Fibroblast of upper back skin (primary cell): ENCODE measurements around the gene EIF1AX.

Experiments used
- DNase-seq: peaks from one replicate; pipeline ENCODE4 v3.0.0-alpha.2; 2013

EIF1AX gene

DNA sequence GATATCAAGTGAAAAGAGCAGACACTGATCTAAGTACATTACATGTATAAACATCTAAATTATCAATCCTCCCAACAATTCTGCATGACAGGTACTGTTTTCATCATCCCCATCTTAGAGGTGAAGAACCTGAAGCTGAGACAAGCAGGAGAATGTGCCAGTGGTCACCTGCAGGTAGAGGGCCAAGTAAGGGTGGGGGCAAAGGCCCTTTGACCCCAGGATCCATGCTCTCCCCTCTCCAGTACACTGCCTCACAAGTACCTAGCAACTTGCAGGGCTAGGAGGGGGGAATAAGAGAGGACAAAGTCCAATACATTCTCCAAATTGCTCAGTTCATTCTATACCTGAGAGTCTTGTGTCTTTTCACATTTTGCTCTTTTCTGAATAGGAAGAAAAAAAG lies 16.7 kb downstream of the EIF1AX start:
- DNase-seq, result no peak

DNA sequence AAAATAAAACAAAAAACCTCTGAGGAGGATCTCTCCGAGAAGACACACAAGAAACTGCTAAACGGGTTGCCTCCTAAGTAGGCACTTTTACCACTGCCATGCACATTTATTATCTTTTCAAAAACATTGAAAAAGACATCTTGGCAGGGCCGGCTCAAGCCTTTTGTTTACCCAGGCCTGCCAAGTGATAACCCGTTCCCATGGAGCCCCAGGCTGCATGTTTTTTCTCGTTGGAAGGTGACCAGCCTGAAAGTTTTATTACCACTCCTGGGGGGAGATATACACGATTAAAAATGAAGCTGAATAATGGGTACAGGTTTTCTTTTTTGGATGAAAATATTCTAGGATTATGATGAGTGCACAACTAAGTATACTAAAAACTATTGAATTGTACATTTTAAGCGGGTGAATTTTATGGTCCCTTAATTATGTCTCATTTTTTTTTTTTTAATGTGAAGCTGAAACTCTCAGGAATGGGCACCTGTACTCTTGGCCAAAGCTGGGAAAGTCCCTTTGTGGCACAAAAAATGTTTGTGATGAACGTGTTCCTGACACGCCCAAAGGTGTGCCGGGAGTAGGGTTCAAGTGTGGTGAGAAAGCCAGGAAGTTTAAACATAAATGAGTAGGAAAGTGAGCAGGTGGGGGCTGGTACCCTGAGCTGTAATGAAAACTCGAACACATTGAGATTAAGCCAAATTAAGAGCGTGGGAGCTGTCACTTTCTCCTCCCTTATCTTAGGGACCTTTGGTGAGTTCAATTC lies 23.4 kb downstream of the EIF1AX start:
- no peak for DNase-seq

DNA sequence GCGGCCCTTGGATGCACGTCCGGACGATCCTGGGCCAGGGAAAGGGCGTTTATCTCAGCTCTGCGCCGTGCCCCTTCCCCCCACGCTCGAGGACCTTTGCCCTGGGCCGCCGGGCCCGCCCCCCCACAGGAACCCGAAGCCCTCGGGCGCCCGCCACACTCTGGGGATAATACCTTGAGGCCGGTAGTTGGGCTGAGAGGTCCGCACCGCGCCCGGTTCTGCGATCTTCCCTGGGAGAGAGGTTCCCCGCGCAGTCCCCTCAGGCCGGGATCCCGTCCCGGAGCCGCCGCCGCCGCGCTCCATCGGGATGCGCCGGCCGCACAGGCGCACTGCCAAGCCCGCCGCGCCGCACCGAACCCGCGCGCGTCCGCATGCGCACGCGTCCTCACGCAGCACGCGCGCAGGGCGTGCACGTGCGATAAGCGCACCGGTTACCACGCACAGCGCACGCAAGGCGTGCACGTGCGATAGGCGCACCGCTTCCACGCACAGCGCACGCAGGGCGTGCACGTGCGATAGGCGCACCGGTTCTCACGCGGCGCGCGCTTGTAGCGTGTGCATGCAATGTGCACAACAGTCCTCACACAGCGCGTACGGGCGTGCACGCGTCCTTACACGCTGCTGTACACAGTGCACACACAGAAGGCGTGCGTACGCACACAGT lies 24.9 kb downstream of the EIF1AX start, which contains the start of gene MAP7D2:
TSS of gene MAP7D2 (minus strand) at position 331 of the 664 bp plus-strand sequence. CDS start at position 303, 28 bp downstream.
- no peak for DNase-seq

DNA sequence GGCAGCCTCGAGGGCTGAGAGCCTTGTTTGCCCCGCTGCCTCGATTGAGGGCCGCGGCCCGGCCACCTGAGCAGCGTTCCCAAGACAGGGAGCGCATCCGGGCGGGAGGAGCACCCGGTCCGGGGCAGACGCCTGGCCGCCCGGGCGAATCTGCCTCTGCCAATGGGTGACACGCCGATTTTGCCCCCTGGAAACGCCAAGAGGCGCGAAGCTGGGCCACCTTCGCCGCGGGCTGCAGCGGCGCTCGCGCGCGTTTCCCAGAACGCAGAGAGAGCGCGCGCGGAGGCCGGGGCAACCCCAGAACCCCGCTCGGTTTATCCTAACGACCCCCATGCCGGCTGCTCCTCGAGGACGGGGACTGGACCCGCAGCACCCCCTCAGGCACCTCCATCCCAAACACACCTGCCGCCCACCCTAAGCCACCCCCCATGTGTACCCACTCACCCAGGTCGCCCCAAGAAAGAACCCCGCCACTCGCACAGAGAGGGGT lies 25.5 kb downstream of the EIF1AX start:
- DNase-seq, result no peak

DNA sequence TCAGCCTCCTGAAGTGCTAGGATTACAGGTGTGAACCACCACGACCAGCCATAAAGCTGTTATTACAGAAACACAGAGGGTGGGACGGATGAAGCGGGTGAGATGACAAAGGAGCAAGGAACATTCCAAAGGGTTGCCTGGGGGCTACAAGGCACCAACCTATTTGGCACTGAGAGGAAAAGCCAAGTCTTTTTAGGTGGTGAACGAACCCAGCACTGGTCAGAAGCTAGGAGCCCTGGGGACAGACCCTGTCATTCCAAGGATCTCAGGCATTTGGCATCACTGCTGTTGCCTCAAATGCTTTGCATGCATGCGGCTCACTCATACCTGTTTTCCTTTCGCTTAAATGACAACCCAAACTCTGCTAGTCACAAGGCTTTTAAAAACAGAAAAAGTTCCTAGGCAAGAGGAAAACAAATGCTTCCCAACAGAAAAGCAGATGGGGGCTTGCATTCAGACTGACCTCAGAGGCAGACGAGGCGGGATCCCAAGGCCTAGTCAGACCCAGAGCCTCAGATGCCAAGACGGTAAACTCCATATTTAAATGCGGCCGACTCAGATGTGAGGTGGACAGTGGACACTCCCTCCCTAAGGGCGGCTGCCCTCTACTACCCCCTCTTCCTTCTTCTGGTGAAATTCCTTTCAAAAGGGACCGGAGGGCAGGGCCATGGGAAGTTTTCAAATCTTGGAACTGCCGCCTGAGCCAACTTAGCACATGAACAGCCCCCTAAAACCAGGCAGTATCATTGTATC lies 29.4 kb downstream of the EIF1AX start:
- DNase-seq, result no peak

- no peak for DNase-seq
Measured at GRCh38 chrX:20111271-20111670, 30.4 kb downstream of the EIF1AX start.

- DNase-seq, result no peak
Measured at GRCh38 chrX:20101934-20102581, 39.6 kb downstream of the EIF1AX start.

DNA sequence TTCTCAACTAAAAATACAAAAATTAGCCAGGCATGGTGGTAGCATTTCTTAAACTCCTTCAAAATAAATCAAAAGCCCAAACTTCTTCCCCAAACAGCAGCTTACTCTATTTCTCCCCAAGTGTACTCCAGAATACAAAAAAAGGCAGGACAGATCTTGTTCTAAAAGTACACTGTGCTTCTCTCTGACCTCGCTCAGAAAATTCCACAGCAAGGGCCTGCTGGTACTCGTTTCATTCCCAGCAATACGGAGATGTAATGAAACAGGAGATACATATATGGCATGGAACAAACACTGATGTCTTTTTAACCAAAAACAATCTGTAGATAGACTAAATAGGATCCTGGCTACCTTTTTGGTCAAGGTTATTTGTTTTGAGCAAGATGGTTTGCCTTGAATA lies 50.1 kb downstream of the EIF1AX start:
- no peak for DNase-seq

DNA sequence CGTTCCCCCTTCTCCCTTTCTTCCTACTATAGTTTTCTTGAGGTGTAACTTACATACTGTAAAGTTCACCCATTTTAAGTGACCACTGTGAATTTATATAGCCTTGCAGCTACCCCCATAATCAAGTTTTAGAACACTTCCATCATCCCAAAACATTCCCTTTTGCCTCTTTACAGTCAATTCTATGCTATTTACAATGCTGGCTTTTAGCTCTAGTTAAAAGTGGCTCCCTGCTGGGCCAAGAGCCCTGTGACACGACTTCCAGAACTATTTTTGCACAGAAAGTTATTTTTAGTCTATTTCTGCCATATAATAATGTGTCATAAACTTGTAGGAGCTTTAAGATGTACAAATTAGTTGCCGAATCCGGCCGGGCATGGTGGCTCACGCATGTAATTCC lies 51.8 kb downstream of the EIF1AX start:
- no peak for DNase-seq

- no peak for DNase-seq
Measured at GRCh38 chrX:20080277-20080676, 61.4 kb downstream of the EIF1AX start.
